K562 (cell line): ENCODE measurements around the gene KCNC3. TPM values are rescaled to one million over a fixed set of nuclear protein-coding genes. Genes with fewer than 3 reads are reported as not detected.
A peak's percentile ranks its signal among the peaks of the same experiment; 100 is the strongest.

Experiments
- ATAC-seq: fragments of 200-7000 bp; cut with Tn5 transposase; 3 replicates; pipeline ENCODE4 v1.9.1; 2020; ENCODE audit warnings: moderate library complexity
- BruUV-seq: library from RNA; stranded (reverse); fragments of 400-500 nt; replicated peaks from 2 replicates; lab custom pipeline; 2021; lab: Mats Ljungman, UMichigan
- CTCF ChIA-PET: fragments of 300-600 bp; formaldehyde crosslinking; extraction: SDS; loops from one replicate; lab custom pipeline; 2021; ENCODE audit warnings: low intra/inter-chr PET ratio; lab: Yijun Ruan, JAX
- POLR2A ChIA-PET: fragments of 300-600, 350-650 bp; sonication (Branson Sonifier 250); formaldehyde crosslinking; extraction: SDS; loops from one replicate; lab custom pipeline; 2021; ENCODE audit warnings: antibody characterized with exemption, inconsistent platforms; lab: Yijun Ruan, JAX
- DNase-seq, 4 experiments: peaks; one replicate each; pipeline versions ENCODE4 v3.0.0 to v3.0.0-alpha.2; 2011 to 2018; ENCODE audit warnings: low spot score in 3 of 4, mixed read lengths in 3 of 4; ENCODE audit errors: extremely low read depth in 1 of 4
- FAIRE-seq: peaks from 2 replicates; lab custom pipeline; 2011; peaks lifted over from hg19 to GRCh38; lab: Jason Lieb, UNC
- H2AFZ ChIP-seq: 2 replicates; pipeline ENCODE4 v1.6.0; 2011; ENCODE audit warnings: low read depth, low read length, control low read depth, inconsistent platforms
- H3K27ac ChIP-seq: fragments of 200-600 bp; 3 replicates; pipeline ENCODE4 v1.8.0; 2011; ENCODE audit warnings: low read depth, mild to moderate bottlenecking, control low read depth, inconsistent platforms, low read length, moderate library complexity, mixed read lengths; ENCODE audit errors: extremely low read depth
- H3K27me3 ChIP-seq, 2 experiments: fragments of 300-600 bp in 1 of 2; 2 replicates in 1 of 2; 3 replicates in 1 of 2; pipeline versions ENCODE4 v1.6.0 to v1.8.0; 2011; ENCODE audit warnings: inconsistent platforms in 2 of 2, low read length in 2 of 2, mild to moderate bottlenecking in 1 of 2, mixed read lengths in 1 of 2, moderate library complexity in 1 of 2; ENCODE audit not compliant: control insufficient read depth in 2 of 2, insufficient read depth in 2 of 2
- H3K36me3 ChIP-seq: fragments of 300-600 bp; 3 replicates; pipeline ENCODE4 v1.8.0; 2011; ENCODE audit warnings: mild to moderate bottlenecking, low read length, inconsistent platforms; ENCODE audit not compliant: control insufficient read depth, insufficient read depth
- H3K4me1 ChIP-seq, 2 experiments: fragments of 200-600 bp in 1 of 2; replicated peaks in 1 of 2; 2 replicates in 1 of 2; 3 replicates in 1 of 2; pipeline versions ENCODE4 v1.5.1 to v1.8.0; 2011; ENCODE audit warnings: inconsistent platforms in 2 of 2, low read length in 2 of 2, mild to moderate bottlenecking in 1 of 2, mixed read lengths in 1 of 2, moderate library complexity in 1 of 2; ENCODE audit not compliant: control insufficient read depth in 2 of 2, insufficient read depth in 2 of 2
- H3K4me2 ChIP-seq: 2 replicates; pipeline ENCODE4 v1.6.1; 2011; ENCODE audit warnings: low read length, control low read depth, inconsistent platforms, mixed read lengths; ENCODE audit not compliant: insufficient read depth
- H3K4me3 ChIP-seq: fragments of 200-600 bp; sonication (generic), shearing (Covaris generic); 2 replicates; pipeline ENCODE4 v1.5.1; 2016; ENCODE audit warnings: control low read depth, inconsistent platforms
- H3K79me2 ChIP-seq: fragments of 200-600 bp; 3 replicates; pipeline ENCODE4 v1.8.0; 2011; ENCODE audit warnings: low read length, inconsistent platforms; ENCODE audit not compliant: control insufficient read depth, insufficient read depth
- H3K9ac ChIP-seq, 2 experiments: 2 replicates each; pipeline versions ENCODE4 v1.6.0 to v1.6.1; 2011; ENCODE audit warnings: low read depth in 2 of 2, low read length in 2 of 2, control low read depth in 1 of 2, inconsistent platforms in 1 of 2, mild to moderate bottlenecking in 1 of 2, mixed read lengths in 1 of 2; ENCODE audit not compliant: insufficient read depth in 1 of 2
- H3K9me1 ChIP-seq: one replicate; pipeline ENCODE4 v1.6.0; 2011; ENCODE audit warnings: inconsistent platforms, mild to moderate bottlenecking, low read length, moderate library complexity; ENCODE audit not compliant: control insufficient read depth, insufficient read depth
- H3K9me3 ChIP-seq: replicated peaks from 2 replicates; pipeline ENCODE4 v1.5.1; 2011; ENCODE audit warnings: low read depth, low read length, inconsistent platforms; ENCODE audit not compliant: control insufficient read depth, insufficient read depth
- H4K20me1 ChIP-seq: replicated peaks from 2 replicates; pipeline ENCODE4 v1.6.1; 2011; ENCODE audit warnings: low read length, inconsistent platforms, mixed read lengths; ENCODE audit not compliant: control insufficient read depth, insufficient read depth
- HNRNPUL1 ChIP-seq: fragments of 200-400 bp; formaldehyde crosslinking; IDR thresholded peaks from 2 replicates; pipeline ENCODE4 v1.6.1; 2017; ENCODE audit warnings: low read length
- ID3 ChIP-seq, 2 experiments: fragments of 250-450 bp in 1 of 2; fragments of 450-650 bp in 1 of 2; sonication (Bioruptor Pico) in 1 of 2; IDR thresholded peaks; 2 replicates each; pipeline versions ENCODE4 v1.6.1 to v1.8.0; 2016 to 2021; ENCODE audit warnings: mild to moderate bottlenecking in 2 of 2, moderate library complexity in 2 of 2, missing compliant biosample characterization in 1 of 2, missing genetic modification characterization in 1 of 2
- KLF16 ChIP-seq: IDR thresholded peaks from 2 replicates; pipeline ENCODE4 v1.6.1; 2016; ENCODE audit warnings: antibody characterized with exemption
- NBN ChIP-seq: fragments of 450-650 bp; IDR thresholded peaks from 2 replicates; pipeline ENCODE4 v1.6.1; 2016; ENCODE audit warnings: low read depth, mild to moderate bottlenecking
- TAF9B ChIP-seq: fragments of 450-650 bp; IDR thresholded peaks from 2 replicates; pipeline ENCODE4 v1.6.1; 2018; ENCODE audit warnings: mild to moderate bottlenecking; ENCODE audit not compliant: partially characterized antibody
- THAP7 ChIP-seq: fragments of 250-450 bp; sonication (Bioruptor Pico); IDR thresholded peaks from 2 replicates; pipeline ENCODE4 v1.5.0; 2021
- USF1 ChIP-seq: sonication (generic); formaldehyde crosslinking; IDR thresholded peaks from 2 replicates; pipeline ENCODE4 v1.9.0; 2022; ENCODE audit warnings: mild to moderate bottlenecking, missing genetic modification reagents
- VEZF1 ChIP-seq: fragments of 200-800 bp; sonication (Bioruptor generic); IDR thresholded peaks from 2 replicates; pipeline ENCODE4 v1.6.1; 2017; ENCODE audit warnings: missing genetic modification characterization, missing compliant biosample characterization
- ZNF217 ChIP-seq: sonication (generic); formaldehyde crosslinking; IDR thresholded peaks from 2 replicates; pipeline ENCODE4 v1.8.0; 2022; ENCODE audit warnings: mild to moderate bottlenecking, missing genetic modification reagents
- ZNF592 ChIP-seq: fragments of 450-650 bp; IDR thresholded peaks from 2 replicates; pipeline ENCODE4 v1.6.1; 2017; ENCODE audit warnings: antibody characterized with exemption, mild to moderate bottlenecking
- ZZZ3 ChIP-seq: fragments of 450-650 bp; IDR thresholded peaks from 2 replicates; pipeline ENCODE4 v1.6.1; 2016; ENCODE audit warnings: antibody characterized with exemption, mild to moderate bottlenecking, moderate library complexity
- WGBS: fragments of 100-300 bp; shearing (Covaris generic); methylation state at CpG from one replicate; pipeline ENCODE4 v1.1.6; 2016; ENCODE audit warnings: low coverage, mixed read lengths; ENCODE audit not compliant: insufficient coverage; ENCODE audit errors: missing lambda C conversion rate; 5-methylcytosine and 5-hydroxymethylcytosine counted together
- in situ Hi-C: fragments of 300-500 bp; cut with MboI; formaldehyde crosslinking; loops from 4 replicates; pipeline ENCODE4 v1.15.0; 2018; ENCODE audit warnings: inconsistent platforms, mixed read lengths
- intact Hi-C: fragments of 100-400 bp; cut with micrococcal nuclease; formaldehyde crosslinking; loops from 2 replicates; pipeline ENCODE4 v1.14.2; 2022
- polyA plus RNA-seq, 8 experiments: library from polyadenylated mRNA; depleted of rRNA in 4 of 8; stranded (reverse) in 5 of 8; unstranded in 3 of 8; fragments of >200 nt; fragmentation: Nextera tagmentation in 2 of 8; fragmentation: Illumina TruSeq in 1 of 8; extraction: Ambion mirVana in 2 of 8; extraction: Trizol in 1 of 8; gene quantifications; 2 replicates each; pipeline versions ENCODE4 v1.2.1 to v1.2.3, GENCODE V29; 2011 to 2014; ENCODE audit warnings: inconsistent platforms in 1 of 8, missing spikeins in 1 of 8
- total RNA-seq, 7 experiments: library from RNA; depleted of rRNA in 6 of 7; stranded (reverse); fragments of >200 nt in 6 of 7; fragmentation: Illumina TruSeq in 2 of 7; extraction: Trizol in 2 of 7; gene quantifications; 2 replicates each; pipeline versions ENCODE4 v1.2.1 to v1.2.3, GENCODE V29; 2011 to 2021; ENCODE audit warnings: low replicate concordance in 1 of 7

KCNC3 gene
- total and polyA plus RNA-seq, 9 of the 15 experiments (the other 6 are each of a cell fraction or from before 2014, with no cell fraction given) = 0.03 to 26.2 (median 2.0) TPM

GRCh38 chr19:50357178-50358100 lies 28.3 kb upstream of the KCNC3 start:
- Histone ChIP-seq H3K27ac (peak overlapping the region; percentile 95), H3K4me1 (peaks cover 36 to 38% of the 10 kb centered on the region in 2 experiments), H3K4me2 (peak overlapping the region; percentile 94), H2AFZ (peak overlapping the region; percentile 94), H3K27me3 (no peaks in the 10 kb centered on the region), H3K36me3 (no peaks in the 10 kb centered on the region; the same call in 2 of the 3 replicates), H4K20me1 (no peaks in the 10 kb centered on the region), H3K9me3 (no peaks in the 10 kb centered on the region), H3K9me1 (peaks cover 5% of the 10 kb centered on the region), H3K4me3 (peak overlapping the region; percentile 43), H3K9ac (peak overlapping the region; percentile 72 to 94), H3K79me2 (peaks cover 28% of the 10 kb centered on the region)
- WGBS = 1% methylated on average over 50 of the region's 54 CpGs
- DNase-seq (peak; percentile 70 to 93 (median 78)), ATAC-seq (peak; percentile 85), FAIRE-seq (peak; percentile 90)
- TSS peak; percentile 89 for BruUV-seq
- in situ Hi-C loops (loop anchor here (10.0 kb wide), 1 partner anchor 427 kb away; no protein-coding TSS in a partner anchor), intact Hi-C loops (loop anchor here (1.0 kb wide), 1 partner anchor 104 kb away; no protein-coding TSS in a partner anchor)
- ChIA-PET CTCF (interaction anchor here (0.5 to 2.5 kb wide), 6 partner anchors 57 to 347 kb away, joined by 3 to 14 read pairs (median 7); no protein-coding TSS in a partner anchor), POLR2A (interaction anchor here (0.5 to 2.3 kb wide), 17 partner anchors 11 to 216 kb away, joined by 3 to 11 read pairs (median 4); partner anchors contain the start of genes JOSD2, KCNC3 and NR1H2)
- peak; percentile 88 for TF ChIP-seq NBN
- TF ChIP-seq KLF16 = peak; percentile 23; the same call in 1 of the 2 replicates
- TF ChIP-seq ZNF592 = peak; percentile 31; the same call in 1 of the 2 replicates
- no peak for TF ChIP-seq ID3 (CRISPR knock-in tag; IDR thresholded peaks at IDR 0.05)
- peak; percentile 8; the same call in 1 of the 2 replicates for TF ChIP-seq ID3 (tag; IDR thresholded peaks at IDR 0.05)
- peak; percentile 97 for TF ChIP-seq VEZF1 (CRISPR knock-in tag)
- no peak for TF ChIP-seq ZZZ3
- no peak for TF ChIP-seq HNRNPUL1
- no peak for TF ChIP-seq THAP7
- no peak for TF ChIP-seq ZNF217 (CRISPR knock-in tag)
- TF ChIP-seq USF1 = no peak
- peak; percentile 25 for TF ChIP-seq TAF9B
